H9 (cell line): ENCODE measurements around the gene GPR108. TPM values are rescaled to one million over a fixed set of nuclear protein-coding genes. Genes with fewer than 3 reads are reported as not detected.

ENCODE experiments used
- DNase-seq: peaks from one replicate; pipeline ENCODE4 v3.0.0-alpha.2; 2017
- H2AFZ ChIP-seq: one replicate; pipeline ENCODE4 v1.6.1; 2013; ENCODE audit warnings: mild to moderate bottlenecking, low read length, control low read depth, moderate library complexity
- H2AK5ac ChIP-seq: 2 replicates; pipeline ENCODE4 v1.6.1; 2013; ENCODE audit warnings: low read length, control low read depth, mixed read lengths; ENCODE audit not compliant: insufficient read length
- H2BK120ac ChIP-seq: one replicate; pipeline ENCODE4 v1.6.1; 2013; ENCODE audit warnings: low read depth, mild to moderate bottlenecking, low read length, control low read depth, inconsistent platforms; ENCODE audit not compliant: poor library complexity, severe bottlenecking
- H2BK12ac ChIP-seq: 2 replicates; pipeline ENCODE4 v1.6.1; 2013; ENCODE audit warnings: low read length, control low read depth, mixed read lengths, low read depth; ENCODE audit not compliant: insufficient read length
- H2BK15ac ChIP-seq: 2 replicates; pipeline ENCODE4 v1.6.1; 2013; ENCODE audit warnings: low read depth, low read length, control low read depth
- H2BK20ac ChIP-seq: one replicate; pipeline ENCODE4 v1.6.1; 2013; ENCODE audit warnings: low read depth, mild to moderate bottlenecking, low read length, control low read depth, inconsistent platforms; ENCODE audit not compliant: poor library complexity, severe bottlenecking
- H2BK5ac ChIP-seq: 2 replicates; pipeline ENCODE4 v1.6.1; 2013; ENCODE audit warnings: low read length, control low read depth, mixed read lengths; ENCODE audit not compliant: insufficient read length
- H3K14ac ChIP-seq: 2 replicates; pipeline ENCODE4 v1.6.1; 2013; ENCODE audit warnings: low read length, control low read depth; ENCODE audit not compliant: insufficient read depth
- H3K18ac ChIP-seq: 2 replicates; pipeline ENCODE4 v1.6.1; 2013; ENCODE audit warnings: low read depth, mild to moderate bottlenecking, mixed read lengths, low read length, control low read depth; ENCODE audit not compliant: insufficient read length
- H3K23ac ChIP-seq: 2 replicates; pipeline ENCODE4 v1.6.1; 2013; ENCODE audit warnings: low read length, control low read depth, mixed read lengths, low read depth; ENCODE audit not compliant: insufficient read length
- H3K23me2 ChIP-seq: 2 replicates; pipeline ENCODE4 v1.6.1; 2013; ENCODE audit warnings: low read depth, mild to moderate bottlenecking, mixed read lengths, low read length, control low read depth; ENCODE audit not compliant: insufficient read length, poor library complexity, severe bottlenecking
- H3K27ac ChIP-seq: 2 replicates; pipeline ENCODE4 v1.5.1; 2013; ENCODE audit warnings: low read length, control low read depth, mixed read lengths, low read depth; ENCODE audit not compliant: insufficient read length
- H3K27me3 ChIP-seq: 2 replicates; pipeline ENCODE4 v1.6.1; 2013; ENCODE audit warnings: low read length, control low read depth, inconsistent platforms; ENCODE audit not compliant: insufficient read depth
- H3K4ac ChIP-seq: 2 replicates; pipeline ENCODE4 v1.6.1; 2013; ENCODE audit warnings: low read depth, mild to moderate bottlenecking, control low read depth, inconsistent platforms, low read length, moderate library complexity
- H3K4me1 ChIP-seq: 2 replicates; pipeline ENCODE4 v1.6.1; 2013; ENCODE audit warnings: low read length, control low read depth, inconsistent platforms; ENCODE audit not compliant: insufficient read depth
- H3K4me2 ChIP-seq: 2 replicates; pipeline ENCODE4 v1.6.1; 2013; ENCODE audit warnings: low read length, control low read depth, mixed read lengths; ENCODE audit not compliant: insufficient read length, insufficient read depth
- H3K56ac ChIP-seq: 2 replicates; pipeline ENCODE4 v1.6.1; 2013; ENCODE audit warnings: low read depth, mild to moderate bottlenecking, mixed read lengths, low read length, control low read depth; ENCODE audit not compliant: insufficient read length
- H3K79me1 ChIP-seq: 2 replicates; pipeline ENCODE4 v1.6.1; 2013; ENCODE audit warnings: low read depth, mild to moderate bottlenecking, moderate library complexity, low read length, control low read depth, inconsistent platforms; ENCODE audit not compliant: insufficient read depth, poor library complexity, severe bottlenecking
- H3K79me2 ChIP-seq: 2 replicates; pipeline ENCODE4 v1.6.1; 2013; ENCODE audit warnings: low read length, control low read depth, inconsistent platforms; ENCODE audit not compliant: insufficient read depth
- H3K9ac ChIP-seq: 2 replicates; pipeline ENCODE4 v1.6.1; 2013; ENCODE audit warnings: low read length, control low read depth, mixed read lengths; ENCODE audit not compliant: insufficient read length; ENCODE audit errors: extremely low read depth
- H3K9me3 ChIP-seq: one replicate; pipeline ENCODE4 v1.6.1; 2013; ENCODE audit warnings: low read depth, low read length, inconsistent platforms; ENCODE audit not compliant: control insufficient read depth
- H3T11ph ChIP-seq: one replicate; pipeline ENCODE4 v1.6.1; 2013; ENCODE audit warnings: mild to moderate bottlenecking, low read length, control low read depth, inconsistent platforms
- H4K20me1 ChIP-seq: one replicate; pipeline ENCODE4 v1.6.1; 2013; ENCODE audit not compliant: control insufficient read depth, insufficient read length, insufficient read depth
- H4K5ac ChIP-seq: 2 replicates; pipeline ENCODE4 v1.6.1; 2013; ENCODE audit warnings: low read depth, mild to moderate bottlenecking, mixed read lengths, low read length, control low read depth; ENCODE audit not compliant: insufficient read length
- H4K8ac ChIP-seq: replicated peaks from 2 replicates; pipeline ENCODE4 v1.6.1; 2013; ENCODE audit warnings: low read length, control low read depth, mixed read lengths, low read depth; ENCODE audit not compliant: insufficient read length
- H4K91ac ChIP-seq: 2 replicates; pipeline ENCODE4 v1.6.1; 2013; ENCODE audit warnings: low read depth, mild to moderate bottlenecking, moderate library complexity, mixed read lengths, low read length, control low read depth; ENCODE audit not compliant: insufficient read length
- H3K27ac Mint-ChIP-seq, 3 experiments: 2 replicates in 2 of 3; 3 replicates in 1 of 3; pipeline ENCODE4 v1.8.0; 2020 to 2021; ENCODE audit warnings: mixed read lengths in 3 of 3, mild to moderate bottlenecking in 1 of 3, moderate library complexity in 1 of 3
- H3K27me3 Mint-ChIP-seq: 2 replicates; pipeline ENCODE4 v1.8.0; 2021; ENCODE audit warnings: low read depth, mild to moderate bottlenecking, moderate library complexity, mixed read lengths
- H3K36me3 Mint-ChIP-seq, 3 experiments: 2 replicates in 2 of 3; 3 replicates in 1 of 3; pipeline ENCODE4 v1.8.0; 2020 to 2021; ENCODE audit warnings: low read depth in 3 of 3, mixed read lengths in 3 of 3; ENCODE audit not compliant: insufficient read depth in 1 of 3
- H3K4me1 Mint-ChIP-seq, 2 experiments: 2 replicates each; pipeline ENCODE4 v1.8.0; 2020; ENCODE audit warnings: mixed read lengths in 2 of 2
- H3K4me3 Mint-ChIP-seq, 2 experiments: 2 replicates in 1 of 2; 3 replicates in 1 of 2; pipeline ENCODE4 v1.8.0; 2020 to 2021; ENCODE audit warnings: mild to moderate bottlenecking in 2 of 2, mixed read lengths in 2 of 2, moderate library complexity in 1 of 2
- H3K9me3 Mint-ChIP-seq, 2 experiments: 2 replicates in 1 of 2; 3 replicates in 1 of 2; pipeline ENCODE4 v1.8.0; 2020; ENCODE audit warnings: mild to moderate bottlenecking in 2 of 2, mixed read lengths in 2 of 2, moderate library complexity in 1 of 2
- CTCF ChIP-seq: fragments of 200-600 bp; sonication (generic); conservative IDR thresholded peaks from 3 replicates; pipeline ENCODE4 v1.8.0; 2021; ENCODE audit warnings: antibody characterized with exemption, mild to moderate bottlenecking
- WGBS: extraction: QIAGEN DNeasy Blood & Tissue Kit; methylation state at CpG from one replicate; pipeline ENCODE4 v1.1.7; 2013; ENCODE audit warnings: missing lambda C conversion rate, low lambda C conversion rate, mixed read lengths; ENCODE audit not compliant: insufficient read length; ENCODE audit errors: extremely low coverage; 5-methylcytosine and 5-hydroxymethylcytosine counted together
- total RNA-seq: library from RNA; stranded (reverse); gene quantifications from 2 replicates; pipeline ENCODE4 v1.2.1, GENCODE V29; 2021

Gene GPR108
- total RNA-seq, 1 experiment from 2014 or later: 38.2 TPM

- Mint-ChIP-seq H3K27ac (no peak overlapping the region), H3K36me3 (no peaks in the 10 kb centered on the region), H3K27me3 (no peaks in the 10 kb centered on the region; the same call in 1 of the 2 replicates), H3K4me1 (peaks cover 10 to 32% of the 10 kb centered on the region in 2 experiments), H3K4me3 (peak overlapping the region in 1 of 2 experiments; percentile 46; a peak in 2 of 5 replicates), H3K9me3 (peaks cover 0 to 2% of the 10 kb centered on the region in 2 experiments; a peak in 1 of 5 replicates)
- Histone ChIP-seq H2BK15ac (no peak overlapping the region), H3K79me2 (no peaks in the 10 kb centered on the region), H3T11ph (no peak overlapping the region), H4K5ac (no peak overlapping the region), H4K20me1 (no peaks in the 10 kb centered on the region), H3K27me3 (no peaks in the 10 kb centered on the region), H3K9me3 (no peaks in the 10 kb centered on the region), H4K91ac (no peak overlapping the region), H3K23ac (no peak overlapping the region), H3K56ac (no peak overlapping the region), H2BK120ac (no peak overlapping the region), H3K18ac (no peak overlapping the region), H3K23me2 (no peaks in the 10 kb centered on the region), H3K14ac (no peak overlapping the region), H4K8ac (no peak overlapping the region), H2AFZ (no peak overlapping the region), H2BK12ac (no peak overlapping the region), H3K4me2 (no peak overlapping the region), H3K4ac (no peak overlapping the region), H3K79me1 (no peaks in the 10 kb centered on the region), H3K27ac (no peak overlapping the region), H2BK20ac (no peak overlapping the region), H2BK5ac (no peak overlapping the region), H3K4me1 (no peaks in the 10 kb centered on the region; the same call in 1 of the 2 replicates), H3K9ac (no peak overlapping the region), H2AK5ac (no peak overlapping the region)
- no peak for DNase-seq
- no peak for TF ChIP-seq CTCF
- no CpG with 5 or more reads among the region's 5 CpGs for WGBS
Measured at GRCh38 chr19:6723738-6724137, 13.6 kb downstream of the GPR108 start.
